ENCODE results near the gene SIPA1.

DNA sequence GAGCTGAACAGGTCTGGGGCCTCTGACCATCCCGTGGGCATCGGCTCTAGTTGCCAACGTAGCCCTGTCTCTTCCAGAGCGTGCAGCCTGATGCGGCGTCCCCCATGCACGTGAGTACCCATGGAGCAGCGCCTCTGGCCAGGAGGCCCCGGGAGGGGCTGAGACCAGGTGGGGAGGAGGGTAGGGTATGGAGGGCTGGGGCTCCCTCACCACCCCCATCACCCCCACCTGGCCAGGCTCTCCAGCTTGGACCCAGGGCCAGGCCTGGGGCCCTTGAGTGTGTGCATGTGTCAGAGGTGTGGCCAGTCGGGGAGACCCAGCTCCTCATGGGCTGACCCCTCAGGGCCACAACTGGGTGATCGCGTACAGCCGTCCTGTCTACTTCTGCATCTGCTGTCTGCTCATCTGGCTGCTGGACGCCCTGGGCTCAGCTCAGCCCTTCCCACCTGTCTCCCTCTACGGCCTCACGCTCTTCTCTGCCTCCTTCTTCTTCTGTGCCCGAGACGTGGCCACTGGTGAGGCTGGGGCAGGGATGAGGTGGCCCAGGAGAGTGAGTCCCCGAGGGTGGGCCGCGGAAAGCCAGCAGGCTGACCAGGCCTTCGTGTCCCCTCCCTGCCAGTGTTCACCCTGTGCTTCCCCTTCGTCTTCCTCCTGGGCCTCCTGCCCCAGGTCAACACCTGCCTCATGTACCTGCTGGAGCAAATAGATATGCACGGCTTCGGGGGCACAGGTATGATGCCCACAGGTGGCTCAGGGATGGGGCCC lies 13.9 kb upstream of the SIPA1 start:
- TF ChIP-seq, protein P1, sequence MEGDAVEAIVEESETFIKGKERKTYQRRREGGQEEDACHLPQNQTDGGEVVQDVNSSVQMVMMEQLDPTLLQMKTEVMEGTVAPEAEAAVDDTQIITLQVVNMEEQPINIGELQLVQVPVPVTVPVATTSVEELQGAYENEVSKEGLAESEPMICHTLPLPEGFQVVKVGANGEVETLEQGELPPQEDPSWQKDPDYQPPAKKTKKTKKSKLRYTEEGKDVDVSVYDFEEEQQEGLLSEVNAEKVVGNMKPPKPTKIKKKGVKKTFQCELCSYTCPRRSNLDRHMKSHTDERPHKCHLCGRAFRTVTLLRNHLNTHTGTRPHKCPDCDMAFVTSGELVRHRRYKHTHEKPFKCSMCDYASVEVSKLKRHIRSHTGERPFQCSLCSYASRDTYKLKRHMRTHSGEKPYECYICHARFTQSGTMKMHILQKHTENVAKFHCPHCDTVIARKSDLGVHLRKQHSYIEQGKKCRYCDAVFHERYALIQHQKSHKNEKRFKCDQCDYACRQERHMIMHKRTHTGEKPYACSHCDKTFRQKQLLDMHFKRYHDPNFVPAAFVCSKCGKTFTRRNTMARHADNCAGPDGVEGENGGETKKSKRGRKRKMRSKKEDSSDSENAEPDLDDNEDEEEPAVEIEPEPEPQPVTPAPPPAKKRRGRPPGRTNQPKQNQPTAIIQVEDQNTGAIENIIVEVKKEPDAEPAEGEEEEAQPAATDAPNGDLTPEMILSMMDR (IDR thresholded peaks at IDR 0.05) = no peak
- TF ChIP-seq POLR2AphosphoS5 (IDR thresholded peaks at IDR 0.05; ENCODE audit: low read depth, low read length) (no peak), SIN3A (IDR thresholded peaks at IDR 0.05; ENCODE audit: borderline replicate concordance, insufficient read depth, low read depth, low read length) (no peak)

Data from Panc1 (cell line).